ENCODE measurements around the gene RHBDD3. TPM values are rescaled to one million over a fixed set of nuclear protein-coding genes. Genes with fewer than 3 reads are reported as not detected.

The RHBDD3 gene
- total and polyA plus RNA-seq, 2 of the 8 experiments (the other 6 are each of a cell fraction or from before 2014, with no cell fraction given): 72.1 to 117 TPM

DNA sequence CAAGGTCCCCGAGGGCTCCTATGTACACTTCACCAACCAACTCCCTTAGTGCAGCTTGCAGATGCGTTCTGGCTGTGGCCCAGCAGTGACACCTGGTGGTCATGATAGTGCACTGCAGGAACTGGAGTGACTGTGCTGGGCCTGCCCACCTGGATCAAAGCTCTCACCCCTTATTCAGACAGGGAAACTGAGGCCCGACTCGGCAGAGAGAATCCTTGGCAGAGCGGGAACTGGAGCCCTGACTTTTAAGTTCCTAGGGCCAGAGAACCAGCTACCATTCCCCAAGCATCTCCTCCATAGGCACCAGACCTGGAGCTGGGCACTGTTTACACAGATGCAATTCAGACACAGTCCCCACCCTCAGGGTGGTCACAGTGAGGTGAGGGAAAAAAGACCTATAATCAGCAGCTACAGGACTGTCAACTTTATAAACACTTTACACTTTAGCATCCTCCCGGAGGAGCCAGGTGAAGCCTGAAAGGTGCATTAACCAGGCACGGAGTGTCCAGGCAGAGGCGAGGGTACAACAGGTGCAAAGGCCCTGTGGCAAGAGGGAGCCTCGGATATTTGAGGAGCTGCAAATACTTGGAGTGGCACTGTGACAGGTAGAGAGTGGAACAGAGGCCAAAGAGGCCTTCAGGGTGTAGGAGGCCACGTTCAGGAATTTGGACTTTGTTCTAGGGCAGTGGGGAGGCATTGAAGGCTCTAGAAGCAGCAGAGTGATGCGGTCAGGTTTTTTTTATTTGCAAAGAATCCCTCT is 22.0 kb downstream of the RHBDD3 start:
- Histone ChIP-seq H2BK15ac (ENCODE audit: low read length) (no peak overlapping the region), H2AFZ (ENCODE audit: low read length) (no peak overlapping the region), H3K18ac (ENCODE audit: extremely low read depth, low read length) (no peak overlapping the region), H3K23me2 (ENCODE audit: low read depth, low read length) (no peaks in the 10 kb centered on the region), H4K8ac (ENCODE audit: extremely low read depth, insufficient read depth, low read length) (no peak overlapping the region), H4K91ac (replicated peaks; ENCODE audit: insufficient read length, low read length) (no peak overlapping the region), H3K4me1 (replicated peaks in 1 of 4; ENCODE audit: control insufficient read depth in 3 of 4, insufficient read depth in 4 of 4, low read length in 3 of 4) (no peaks in the 10 kb centered on the region), H3K27me3 (replicated peaks in 1 of 4; ENCODE audit: control insufficient read depth in 3 of 4, extremely low read depth in 1 of 4, insufficient read depth in 3 of 4, low read length in 3 of 4) (no peaks in the 10 kb centered on the region), H3K23ac (ENCODE audit: insufficient read length) (no peak overlapping the region), H2BK5ac (ENCODE audit: low read depth, low read length) (no peak overlapping the region), H3K79me2 (ENCODE audit: control insufficient read depth in 1 of 2, insufficient read depth in 2 of 2, low read length in 2 of 2) (no peaks in the 10 kb centered on the region), H3K4me3 (ENCODE audit: extremely low read depth in 1 of 4, insufficient read depth in 2 of 4, low read depth in 3 of 4, low read length in 4 of 4) (no peak overlapping the region), H3K79me1 (ENCODE audit: low read depth, low read length) (no peaks in the 10 kb centered on the region), H3K27ac (ENCODE audit: low read depth, low read length) (no peak overlapping the region), H2AK5ac (ENCODE audit: low read depth, low read length) (no peak overlapping the region), H3K56ac (replicated peaks; ENCODE audit: insufficient read length, low read depth, low read length) (no peak overlapping the region), H3K4ac (replicated peaks; ENCODE audit: insufficient read length, low read depth, low read length) (no peak overlapping the region), H4K5ac (ENCODE audit: insufficient read length, low read depth, low read length) (no peak overlapping the region), H3K4me2 (ENCODE audit: insufficient read depth in 1 of 2, low read depth in 2 of 2, low read length in 2 of 2) (no peak overlapping the region), H3K9me3 (ENCODE audit: insufficient read depth in 2 of 2, low read depth in 1 of 2, low read length in 1 of 2) (no peaks in the 10 kb centered on the region), H2BK20ac (ENCODE audit: low read length) (no peak overlapping the region), H2BK12ac (ENCODE audit: low read depth, low read length) (no peak overlapping the region), H3K14ac (ENCODE audit: insufficient read length) (no peak overlapping the region), H2BK120ac (replicated peaks; ENCODE audit: low read depth, low read length) (no peak overlapping the region), H3K9ac (replicated peaks in 1 of 4; ENCODE audit: extremely low read depth in 1 of 4, low read depth in 3 of 4, low read length in 3 of 4) (no peak overlapping the region), H3K36me3 (ENCODE audit: control insufficient read depth in 2 of 4, insufficient read depth in 4 of 4, low read length in 3 of 4) (no peaks in the 10 kb centered on the region), H4K20me1 (replicated peaks in 1 of 2; ENCODE audit: control insufficient read depth in 1 of 2, insufficient read depth in 2 of 2, low read length in 2 of 2) (no peaks in the 10 kb centered on the region)
- DNase-seq (ENCODE audit: low read depth in 1 of 2, low spot score in 2 of 2): peak in 1 of 2 experiments; percentile 89
- POLR2A ChIA-PET (ENCODE audit: partially characterized antibody): interaction anchor here (0.5 to 1.9 kb wide), 5 partner anchors 9 to 95 kb away, joined by 3 to 6 read pairs (median 4); partner anchors contain the start of genes EWSR1 and RHBDD3
- 60% methylated on average over 11 of the region's 11 CpGs; no CpG with 5 or more reads in 1 of the 2 experiments for WGBS, 2 experiments (ENCODE audit: extremely low coverage in 1 of 2, insufficient coverage in 1 of 2, insufficient read length in 1 of 2, insufficient replicate concordance in 2 of 2, low coverage in 1 of 2, low lambda C conversion rate in 2 of 2, missing lambda C conversion rate in 1 of 2)
- CTCF ChIA-PET (ENCODE audit: partially characterized antibody): interaction anchor here (0.5 to 6.2 kb wide), 56 partner anchors 8 to 547 kb away, joined by 3 to 84 read pairs (median 4); partner anchors contain the start of genes EMID1 and KREMEN1
- peak; percentile 75 for FAIRE-seq
- TF ChIP-seq JUND (IDR thresholded peaks at IDR 0.05; ENCODE audit: low read length): 0 out of 2 replicates have a peak, but pooled peaks have one; percentile 15
- TF ChIP-seq, protein P1, sequence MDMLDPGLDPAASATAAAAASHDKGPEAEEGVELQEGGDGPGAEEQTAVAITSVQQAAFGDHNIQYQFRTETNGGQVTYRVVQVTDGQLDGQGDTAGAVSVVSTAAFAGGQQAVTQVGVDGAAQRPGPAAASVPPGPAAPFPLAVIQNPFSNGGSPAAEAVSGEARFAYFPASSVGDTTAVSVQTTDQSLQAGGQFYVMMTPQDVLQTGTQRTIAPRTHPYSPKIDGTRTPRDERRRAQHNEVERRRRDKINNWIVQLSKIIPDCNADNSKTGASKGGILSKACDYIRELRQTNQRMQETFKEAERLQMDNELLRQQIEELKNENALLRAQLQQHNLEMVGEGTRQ (IDR thresholded peaks at IDR 0.05; ENCODE audit: low read length): no peak
- no peak for TF ChIP-seq BCL11A (IDR thresholded peaks at IDR 0.05; ENCODE audit: low read depth in 2 of 2, low read length in 2 of 2)
- no peak for TF ChIP-seq ASH2L (IDR thresholded peaks at IDR 0.05; ENCODE audit: low read length)
- no peak for TF ChIP-seq YY1 (IDR thresholded peaks at IDR 0.05; ENCODE audit: low read depth, low read length)
- no peak for TF ChIP-seq RBBP5 (IDR thresholded peaks at IDR 0.05; ENCODE audit: borderline replicate concordance, low read depth, low read length)
- TF ChIP-seq RAD21 (IDR thresholded peaks at IDR 0.05 in 1 of 2, conservative IDR thresholded peaks at IDR 0.05 in 1 of 2; ENCODE audit: low read depth in 2 of 2, low read length in 2 of 2): peak; percentile 99
- TF ChIP-seq CEBPB (IDR thresholded peaks at IDR 0.05; ENCODE audit: low read depth, low read length): no peak
- TF ChIP-seq KDM1A (IDR thresholded peaks at IDR 0.05; ENCODE audit: borderline replicate concordance, low read length): peak; percentile 50; the same call in 1 of the 2 replicates
- no peak; a peak in 1 of 4 replicates for TF ChIP-seq SIN3A (conservative IDR thresholded peaks at IDR 0.05 in 1 of 2, IDR thresholded peaks at IDR 0.05 in 1 of 2; ENCODE audit: low read depth in 1 of 2, low read length in 2 of 2)
